ENCODE results near the gene DNAJC15.

GRCh38 chr13:43116242-43116641 is 92.9 kb downstream of the DNAJC15 start:
- TF ChIP-seq POLR2A (IDR thresholded peaks at IDR 0.05) (no peak), CTCF (IDR thresholded peaks at IDR 0.05) (no peak)
